Head of caudate nucleus (tissue), 42 donors: ENCODE measurements around the gene AMDHD1.
A peak's percentile ranks its signal among the peaks of the same experiment; 100 is the strongest.

ENCODE experiments used
- DNase-seq, 42 donors: peaks; one replicate each; pipeline versions ENCODE4 v3.0.0 to v3.0.0-alpha.2; 2020 to 2021; ENCODE audit warnings: mixed read lengths in 7 of 42
- intact Hi-C: fragments of 100-400 bp; cut with DNase I; formaldehyde crosslinking; loops from one replicate; pipeline ENCODE4 v1.15.0; 2022

AMDHD1 gene

DNA sequence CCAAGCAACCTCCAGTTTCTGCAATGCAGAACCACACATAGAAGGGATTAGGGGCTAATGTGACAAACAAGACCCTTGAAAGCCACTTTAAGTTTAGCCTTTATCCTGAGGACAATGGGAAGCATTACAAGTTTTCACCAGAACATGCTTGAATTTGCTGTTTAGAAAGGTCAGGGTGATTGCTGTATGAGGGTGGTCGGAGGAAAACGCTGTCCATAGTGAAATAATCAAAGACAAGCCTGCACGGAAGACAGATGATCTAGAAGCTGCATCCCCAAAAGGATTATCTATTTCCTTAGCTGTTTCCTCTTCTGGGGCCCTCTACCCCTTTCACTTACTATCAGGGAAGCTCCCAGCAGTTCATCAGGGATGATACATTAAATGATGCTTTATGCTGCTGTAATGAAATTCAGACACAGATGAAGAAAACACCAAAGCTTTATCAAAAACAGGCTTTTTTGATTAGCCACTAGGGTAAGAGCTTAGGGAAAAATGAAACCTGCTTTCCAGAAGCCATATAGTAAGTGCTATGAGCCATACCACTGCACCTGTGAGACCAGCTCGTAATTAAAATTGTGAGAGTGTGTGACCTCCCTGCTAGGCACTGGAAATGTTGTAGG is 46.5 kb downstream of the AMDHD1 start:
- intact Hi-C loops: no loop called here

DNA sequence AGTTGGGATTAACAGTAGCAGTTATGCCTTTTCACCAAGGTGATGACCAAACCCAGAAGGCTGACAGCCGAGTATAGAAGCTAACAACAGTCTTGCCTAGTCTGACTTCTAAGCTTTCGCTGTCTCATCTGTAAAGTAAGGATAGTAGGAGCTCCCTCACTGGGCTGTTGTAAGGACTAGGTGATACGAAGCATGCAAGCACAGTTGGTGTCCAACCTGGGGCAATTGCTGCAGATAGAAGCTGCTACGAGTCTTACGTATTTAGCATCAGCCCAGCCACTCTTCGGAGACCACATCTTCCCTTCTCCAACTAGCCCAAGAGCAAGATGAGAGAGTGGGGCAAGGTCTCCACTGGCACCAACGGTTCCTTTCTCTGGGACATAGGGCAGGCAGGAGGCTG is 47.0 kb downstream of the AMDHD1 start:
- intact Hi-C loops: no loop called here
- DNase-seq: no peak

More for the DNA sequence above, 46.5 kb downstream of the AMDHD1 start:
- no peak for DNase-seq

GRCh38 chr12:95993907-95994306 is 50.8 kb downstream of the AMDHD1 start:
- intact Hi-C loops: no loop called here
- DNase-seq: no peak

DNA sequence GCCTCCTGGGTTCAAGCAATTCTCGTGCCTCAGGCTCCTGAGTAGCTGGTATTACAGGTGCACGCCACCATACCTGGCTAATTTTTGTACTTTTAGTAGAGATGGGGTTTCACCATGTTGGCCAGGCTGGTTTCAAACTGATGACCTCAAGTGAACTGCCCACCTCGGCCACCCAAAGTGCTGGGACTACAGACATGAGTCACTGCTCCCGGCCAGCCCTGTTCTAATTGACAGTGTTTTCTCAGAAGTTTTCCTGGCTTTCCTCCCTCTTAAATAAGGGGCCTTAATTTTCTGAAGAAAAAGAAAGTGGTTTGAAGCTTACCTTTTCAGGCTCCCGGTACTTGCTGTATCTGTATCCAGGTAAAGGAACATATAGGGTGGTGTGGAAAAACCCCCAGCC is 51.3 kb downstream of the AMDHD1 start:
- no peak for DNase-seq
- intact Hi-C loops: no loop called here

DNA sequence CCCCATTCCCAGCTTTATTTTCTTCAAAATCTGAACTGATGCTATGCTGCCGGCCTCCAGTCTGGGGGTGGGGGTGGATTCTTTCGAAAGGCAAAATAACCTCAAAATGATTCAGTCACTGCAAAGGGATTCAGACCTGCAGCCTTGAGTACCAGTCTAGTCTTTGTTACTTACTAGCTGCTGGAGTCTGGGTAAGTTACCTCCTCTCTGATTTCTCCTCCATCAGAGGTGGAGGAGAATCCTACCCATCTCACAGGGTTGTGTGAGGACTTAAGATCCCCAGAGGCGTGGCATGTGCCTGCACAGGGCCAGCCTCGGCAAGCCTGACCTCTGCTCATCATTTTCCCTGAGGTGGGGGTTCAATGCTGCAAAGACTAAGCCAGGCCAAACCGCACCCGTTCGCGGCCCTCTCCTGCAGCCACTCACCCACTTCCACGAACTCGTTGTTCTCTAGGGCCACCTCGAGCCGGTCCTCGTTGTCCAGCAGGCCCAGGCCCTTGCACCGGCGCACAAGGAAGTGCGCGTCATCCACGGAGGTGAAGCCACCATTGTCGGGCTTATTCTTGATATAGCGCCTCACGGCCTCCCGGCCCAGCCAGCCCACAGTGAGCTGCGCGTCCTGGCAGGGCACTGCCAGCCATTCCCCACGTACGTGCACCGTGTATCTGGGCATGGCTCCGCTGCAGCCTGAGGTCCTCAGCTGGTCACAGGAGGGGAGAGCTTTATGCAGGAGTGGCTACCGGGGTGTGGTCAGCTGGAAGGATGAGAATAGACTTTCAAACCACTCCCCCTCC is 52.3 kb downstream of the AMDHD1 start:
- intact Hi-C loops: no loop called here

GRCh38 chr12:95996034-95996658 is 53.0 kb downstream of the AMDHD1 start, which contains the start of gene HAL:
TSS of gene HAL (minus strand) at chr12:95996344. CDS start at chr12:95995910, 434 bp downstream.
- intact Hi-C loops: no loop called here
- no peak for DNase-seq

More for the DNA sequence above, 52.3 kb downstream of the AMDHD1 start:
- no peak for DNase-seq

DNA sequence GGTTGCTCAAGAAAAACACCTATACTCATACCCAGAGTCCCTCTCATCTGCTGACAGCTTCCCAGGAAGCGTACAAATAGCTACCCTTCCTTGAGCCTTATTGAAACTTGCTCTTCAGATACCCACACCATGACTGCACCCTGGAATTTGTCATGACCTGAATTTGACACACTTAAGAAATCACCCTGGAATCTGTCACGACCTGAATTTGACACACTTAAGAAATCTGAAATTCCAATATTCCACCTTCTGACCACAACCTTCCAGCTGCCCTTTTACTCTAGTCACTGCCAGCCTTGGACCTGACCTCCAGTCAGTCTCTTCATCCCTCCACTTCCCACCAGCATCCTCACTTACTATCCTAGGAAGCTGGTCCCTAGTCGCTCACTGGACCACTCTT is 54.1 kb downstream of the AMDHD1 start:
- intact Hi-C loops: no loop called here
- no peak for DNase-seq

- intact Hi-C loops: no loop called here
- no peak for DNase-seq
Measured at GRCh38 chr12:95997911-95998510, 54.9 kb downstream of the AMDHD1 start.

DNA sequence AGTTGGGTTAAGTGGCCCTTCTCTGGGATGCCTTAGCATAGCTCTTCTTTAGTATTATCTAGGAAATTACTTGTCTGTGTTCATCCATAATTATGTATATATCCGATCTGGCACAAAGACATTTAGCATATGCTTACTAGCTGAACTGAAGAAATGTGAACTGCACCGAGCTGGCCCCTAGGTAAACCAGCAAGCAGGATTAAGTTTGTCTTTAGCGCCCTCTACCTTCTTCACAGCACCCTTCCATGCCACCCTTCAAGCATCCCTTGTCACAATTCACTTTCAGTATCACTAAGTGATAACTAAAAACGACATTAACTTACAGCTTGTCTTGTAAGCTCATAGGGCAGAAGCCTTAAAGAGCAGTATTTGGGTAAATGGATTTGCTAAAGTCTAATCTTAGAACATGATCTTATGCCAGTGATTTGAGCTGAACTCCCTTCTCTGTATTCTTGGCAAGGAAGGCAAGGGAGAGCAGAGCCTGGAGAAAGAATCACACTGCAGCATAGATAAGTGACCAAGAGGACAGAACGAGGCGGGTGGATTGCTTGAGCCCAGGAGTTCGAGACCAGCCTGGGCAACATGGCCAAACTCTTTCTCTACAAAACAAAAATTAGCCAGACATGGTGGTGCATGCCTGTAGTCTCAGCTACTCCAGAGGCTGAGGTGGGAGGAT is 55.6 kb downstream of the AMDHD1 start:
- intact Hi-C loops: no loop called here
- DNase-seq: peak in 37 of 42 donors; percentile 6 to 81 (median 58)

DNA sequence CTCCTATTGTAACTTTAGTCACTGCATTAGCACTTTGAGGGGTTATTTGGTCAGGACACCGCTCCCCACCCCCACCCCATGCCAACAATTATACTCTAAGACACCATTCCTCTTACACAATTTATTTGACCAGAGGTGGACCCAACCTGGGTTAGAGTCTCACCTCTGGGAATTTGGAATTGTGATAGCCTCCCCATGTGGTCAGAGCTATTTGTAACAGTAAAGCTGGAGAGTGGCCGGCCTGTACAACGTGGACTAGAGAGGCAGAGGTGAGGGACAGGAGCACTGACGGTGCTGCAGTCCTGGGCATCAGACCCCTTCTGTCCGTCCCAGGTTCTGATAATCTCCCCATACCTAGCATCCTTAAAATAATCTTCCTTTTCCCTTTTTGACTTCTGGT is 56.4 kb downstream of the AMDHD1 start:
- intact Hi-C loops: no loop called here
- no peak for DNase-seq

DNA sequence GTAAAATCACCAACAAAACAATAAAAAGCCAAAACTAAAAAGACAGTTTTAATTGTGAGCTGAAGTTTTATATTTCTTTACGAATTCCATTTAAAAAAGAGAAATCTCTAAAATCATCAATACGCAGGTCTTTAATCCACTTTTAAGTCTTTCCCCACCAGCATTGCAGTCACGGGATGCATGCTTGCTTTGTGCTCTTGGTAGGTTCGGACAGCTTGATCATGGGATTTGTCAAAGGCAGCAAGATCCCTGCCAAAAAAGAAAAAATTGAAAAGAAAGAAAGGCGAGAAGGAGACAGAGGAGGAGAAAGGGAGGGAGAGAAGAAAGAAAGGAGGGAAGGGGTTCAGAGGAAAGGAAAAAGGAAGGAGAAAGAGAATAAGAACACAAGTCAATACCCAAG is 57.7 kb downstream of the AMDHD1 start:
- intact Hi-C loops: no loop called here
- no peak for DNase-seq

GRCh38 chr12:96006727-96007126 is 63.6 kb downstream of the AMDHD1 start:
- no peak for DNase-seq
- intact Hi-C loops: no loop called here

DNA sequence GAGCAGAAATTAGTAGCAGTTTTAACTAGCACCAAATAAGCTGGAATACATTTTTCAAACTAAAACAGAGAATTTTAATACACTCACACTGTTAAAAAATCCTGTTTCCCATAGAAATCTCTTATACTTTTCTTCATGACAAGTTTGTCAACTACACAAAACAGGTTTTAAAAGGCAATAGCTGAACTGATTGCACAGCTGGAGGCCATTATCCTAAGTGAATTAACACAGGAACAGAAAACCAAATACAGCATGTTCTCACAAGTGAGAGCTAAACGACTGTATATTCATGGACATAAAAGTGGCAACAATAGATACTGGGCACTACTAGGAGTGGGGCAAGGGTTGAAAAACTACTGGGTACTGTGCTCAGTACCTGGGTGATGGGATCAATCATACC is 64.6 kb downstream of the AMDHD1 start:
- intact Hi-C loops: no loop called here
- DNase-seq: no peak

DNA sequence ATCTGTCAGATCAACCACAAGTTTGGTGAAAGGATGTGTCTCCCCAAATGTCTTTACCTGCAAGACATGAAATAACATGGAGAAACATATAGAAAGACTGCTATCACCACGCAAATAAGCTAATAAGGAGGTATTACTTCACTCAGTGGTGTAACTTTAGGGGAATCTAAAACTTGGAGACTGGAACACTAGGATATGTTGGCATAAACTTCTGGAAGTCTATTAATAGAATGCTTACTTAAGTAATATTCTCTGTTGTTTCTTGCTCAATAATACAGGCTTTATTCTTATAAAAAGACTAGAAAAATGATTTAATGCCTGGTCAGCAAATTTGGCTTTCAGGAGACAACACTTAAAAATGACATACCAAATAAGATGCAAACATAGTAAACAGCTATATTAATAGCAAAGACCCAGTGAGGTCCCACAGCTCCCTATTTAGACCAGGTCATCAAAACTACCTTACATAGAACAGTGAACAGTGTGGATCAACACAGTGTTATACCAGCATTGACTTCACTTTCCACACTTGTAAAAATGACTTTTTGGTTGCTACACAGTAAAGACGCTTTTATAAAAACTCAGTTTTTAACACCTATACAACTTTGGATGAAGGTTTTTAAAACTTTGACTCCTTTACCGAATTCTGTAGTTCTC is 71.9 kb downstream of the AMDHD1 start:
- DNase-seq: no peak
- intact Hi-C loops: no loop called here

GRCh38 chr12:96015672-96016071 is 72.5 kb downstream of the AMDHD1 start:
- intact Hi-C loops: no loop called here
- DNase-seq: peak in 9 of 42 donors; percentile 16 to 53 (median 21)
